Stimulated activated CD4-positive, alpha-beta T cell treated with anti-CD3 and anti-CD28 coated beads, Interleukin-1b, Interleukin-23, amount 100 ng/mL, for 1 hour (primary cell): ENCODE measurements around the gene NME8.

Source experiments
- DNase-seq, 2 donors: peaks; one replicate each; pipeline ENCODE4 v3.0.0-alpha.2; 2020; ENCODE audit warnings: low read depth in 2 of 2

The NME8 gene

DNA sequence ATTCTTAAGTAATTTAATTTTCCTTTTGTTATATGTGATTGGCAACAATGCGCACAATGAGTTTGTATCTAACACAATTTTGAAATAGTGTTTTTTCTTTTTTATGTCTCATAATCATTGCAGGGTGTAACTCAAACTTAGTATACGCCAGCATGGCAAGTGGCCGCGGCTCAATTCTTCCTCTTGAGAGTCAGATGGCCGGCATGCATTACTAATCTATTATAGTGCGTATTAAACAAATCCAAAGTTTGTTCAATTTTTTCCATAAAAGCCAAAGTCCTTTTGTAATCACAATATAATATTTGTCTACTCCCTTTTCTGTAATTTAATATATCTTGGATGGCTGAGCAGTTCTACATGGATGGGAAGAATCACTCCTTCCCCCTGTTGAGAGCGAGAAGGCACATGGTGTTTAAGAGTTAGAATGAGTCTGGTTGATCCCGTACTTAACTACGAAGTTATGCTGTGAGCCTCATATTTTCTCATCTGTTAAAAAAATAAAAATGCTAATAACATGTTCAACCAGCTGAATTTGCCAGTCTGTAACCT, 84.7 kb downstream of the NME8 start:
- no peak for DNase-seq

DNA sequence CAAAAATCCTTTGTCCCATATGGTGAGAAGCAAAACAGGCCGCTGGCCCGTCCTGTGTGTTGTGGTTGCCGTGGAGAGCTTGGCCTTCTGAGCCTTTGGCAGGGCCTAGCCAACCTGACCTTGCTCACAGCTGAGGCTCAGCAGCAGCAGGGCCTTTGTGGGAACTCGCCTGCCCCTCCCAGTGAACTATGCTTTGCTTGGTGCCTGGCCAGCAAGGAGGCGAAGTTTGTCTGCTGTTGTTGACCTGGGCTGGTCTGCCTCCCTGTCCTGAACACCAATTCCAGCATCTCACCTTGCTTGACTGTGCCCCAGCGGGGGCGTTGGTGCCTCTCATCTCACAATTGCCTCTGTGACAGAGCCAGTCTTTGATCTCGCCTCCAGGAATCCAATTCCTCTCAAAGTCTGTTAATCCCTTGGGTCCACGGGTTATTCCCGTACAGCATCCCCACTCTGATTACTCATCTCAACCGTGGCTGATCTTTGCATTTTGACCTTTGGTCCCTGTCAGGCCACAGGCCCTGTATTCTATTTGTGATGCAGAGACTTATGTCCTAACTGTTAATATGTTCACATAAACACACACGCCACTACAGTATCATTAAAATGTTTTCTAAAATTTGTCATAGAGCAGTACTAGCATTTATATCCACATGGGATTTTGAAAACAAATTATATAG, 94.7 kb downstream of the NME8 start:
- DNase-seq: no peak

DNA sequence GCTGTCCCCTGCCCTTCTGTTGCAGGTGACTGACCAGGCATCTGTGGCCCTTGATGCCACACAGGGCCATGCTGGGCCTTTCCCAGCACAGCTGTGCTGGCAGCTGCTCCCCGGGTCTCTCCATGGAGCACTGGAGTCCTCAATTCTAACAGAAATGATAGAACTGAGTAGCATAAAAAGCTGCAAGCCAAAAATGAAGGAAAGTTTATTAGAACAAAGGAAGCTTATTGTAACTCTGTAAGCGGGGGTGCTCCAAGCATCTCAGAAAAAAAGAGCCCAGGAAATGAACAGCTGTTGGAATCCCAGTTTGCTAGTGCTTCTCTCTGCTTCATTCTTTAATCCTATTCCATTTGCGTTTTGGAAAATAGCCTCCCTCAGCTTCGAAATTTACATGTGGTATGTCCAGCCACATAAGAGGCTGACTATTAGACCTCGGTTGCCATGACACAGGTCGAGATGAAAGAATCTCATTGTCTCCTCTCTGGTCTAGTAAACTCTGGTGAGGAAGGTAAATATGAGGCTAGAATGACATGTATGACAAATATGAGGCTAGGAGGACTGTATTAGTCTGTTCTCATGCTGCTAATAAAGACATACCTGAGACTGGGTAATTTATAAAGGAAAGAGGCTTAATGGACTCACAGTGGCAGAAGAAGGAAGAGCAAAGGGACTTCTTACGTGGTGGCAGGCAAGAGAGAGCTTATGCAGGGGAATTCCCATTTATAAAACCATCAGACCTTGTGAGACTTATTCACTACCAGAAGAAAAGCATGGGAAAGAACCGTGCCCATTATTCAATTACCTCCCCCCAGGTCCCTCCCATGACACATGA, 95.7 kb downstream of the NME8 start:
- DNase-seq: no peak

DNA sequence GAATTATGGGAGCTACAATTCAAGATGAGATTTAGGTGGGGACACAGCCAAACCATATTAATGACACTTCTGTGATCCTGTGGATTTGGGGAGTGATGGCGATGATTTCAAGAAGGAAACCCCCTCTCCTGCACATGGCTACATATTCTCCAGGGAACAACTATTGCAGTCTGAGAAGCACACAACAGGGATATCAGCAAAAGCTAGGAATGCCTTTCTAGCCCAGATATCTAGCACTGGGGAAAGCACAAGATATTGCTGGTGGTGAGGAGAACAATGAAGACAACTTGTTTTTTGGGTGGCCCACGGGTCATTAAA, 96.3 kb downstream of the NME8 start:
- DNase-seq: no peak

DNA sequence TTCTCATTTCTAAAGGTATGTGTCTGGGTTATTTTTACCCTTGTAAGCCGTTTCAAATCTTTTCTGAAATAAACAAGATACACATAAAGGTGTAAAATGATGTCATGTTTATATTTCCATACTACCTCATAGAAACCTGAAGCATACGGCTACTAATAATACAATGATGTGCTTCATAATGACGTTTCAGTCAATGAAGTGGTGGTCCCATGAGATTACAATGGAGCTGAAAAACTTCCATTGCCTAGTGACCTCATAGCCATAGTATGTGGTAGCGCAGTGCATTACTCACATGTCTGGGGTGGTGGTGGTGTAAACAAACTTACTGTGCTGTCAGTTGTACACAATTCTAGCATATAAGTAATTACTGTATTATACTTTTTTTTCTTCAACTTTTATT, 96.9 kb downstream of the NME8 start:
- no peak for DNase-seq

DNA sequence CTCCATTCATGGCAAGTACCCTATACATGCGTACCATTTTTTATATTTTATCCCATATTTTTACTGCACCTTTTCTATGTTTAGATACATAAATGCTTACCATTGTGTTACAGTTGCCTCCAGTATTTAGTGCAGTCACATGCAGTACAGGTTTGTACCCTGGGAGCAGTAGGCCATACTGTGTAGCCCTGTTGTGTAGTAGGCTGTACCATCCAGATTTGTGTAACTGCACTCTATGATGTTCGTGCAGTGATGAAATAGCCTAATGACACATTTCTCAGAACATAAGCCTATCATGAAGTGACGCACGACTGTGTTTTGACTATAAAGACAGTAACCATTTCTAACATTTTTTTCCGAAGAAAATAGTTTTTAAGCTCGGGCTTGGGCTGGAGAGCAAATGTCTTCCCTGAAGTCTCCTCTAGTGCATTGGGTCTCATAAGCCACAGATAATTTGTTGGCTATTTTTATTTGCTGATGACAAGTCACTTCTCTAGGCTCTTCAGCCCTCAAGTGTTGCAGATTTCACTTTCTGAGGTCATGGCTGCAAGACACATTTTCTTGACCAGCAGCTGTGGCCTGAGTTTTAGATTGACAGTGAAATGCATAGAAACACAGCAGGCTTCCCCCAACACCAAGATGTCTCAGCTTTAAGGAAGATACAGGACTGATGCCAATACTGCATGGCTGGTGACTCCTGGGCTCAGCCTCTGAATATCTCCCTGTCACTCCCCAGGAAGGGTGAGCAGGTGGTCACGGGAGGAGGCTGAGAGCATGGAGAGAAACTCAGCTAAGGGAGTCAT, 98.9 kb downstream of the NME8 start:
- DNase-seq: no peak

DNA sequence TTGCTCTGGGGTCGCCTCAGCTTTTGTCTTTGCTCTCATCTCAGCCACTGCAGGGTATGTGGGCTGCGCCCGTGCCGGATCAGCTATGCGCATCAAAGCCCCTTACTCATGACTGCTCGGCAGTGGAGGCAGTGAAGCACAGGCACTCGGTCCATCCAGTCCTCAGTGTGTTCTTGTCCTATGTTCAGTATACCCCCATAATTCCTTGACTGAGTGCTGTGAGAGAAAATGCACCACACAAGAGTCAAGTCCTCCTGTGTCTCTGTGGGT, 99.5 kb downstream of the NME8 start:
- no peak for DNase-seq
